T-helper 1 cell treated with Interleukin-12 subunit alpha and Interleukin-12 subunit beta and Interleukin-4 antibody, amounts not matched to agents 30 μg/mL and 1 μg/mL, for 36 hours (primary cell): Measurements from ENCODE around the gene F2RL2.
A peak's percentile ranks its signal among the peaks of the same experiment; 100 is the strongest.

Experiments
- H3K27ac Mint-ChIP-seq: one replicate; pipeline ENCODE4 v1.8.0; 2021; ENCODE audit warnings: mild to moderate bottlenecking, mixed read lengths
- H3K27me3 Mint-ChIP-seq: one replicate; pipeline ENCODE4 v1.8.0; 2021; ENCODE audit warnings: low read depth, mixed read lengths
- H3K36me3 Mint-ChIP-seq: one replicate; pipeline ENCODE4 v1.8.0; 2021; ENCODE audit warnings: low read depth, mixed read lengths
- H3K4me1 Mint-ChIP-seq: one replicate; pipeline ENCODE4 v1.8.0; 2021; ENCODE audit warnings: low read depth, mixed read lengths
- H3K4me3 Mint-ChIP-seq: one replicate; pipeline ENCODE4 v1.8.0; 2021; ENCODE audit warnings: mild to moderate bottlenecking, moderate library complexity, mixed read lengths
- H3K9me3 Mint-ChIP-seq: one replicate; pipeline ENCODE4 v1.8.0; 2021; ENCODE audit warnings: mixed read lengths

F2RL2 gene

GRCh38 chr5:76642390-76643040 lies 19.3 kb upstream of the F2RL2 start:
- H3K4me3 Mint-ChIP-seq, result no peak overlapping the region
- peaks cover 9% of the 10 kb centered on the region for H3K4me1 Mint-ChIP-seq
- H3K9me3 Mint-ChIP-seq, result peaks cover 4% of the 10 kb centered on the region
- no peak overlapping the region for H3K27ac Mint-ChIP-seq
- H3K27me3 Mint-ChIP-seq, result no peaks in the 10 kb centered on the region
- peaks cover 44% of the 10 kb centered on the region for H3K36me3 Mint-ChIP-seq

GRCh38 chr5:76641514-76642120 lies 18.4 kb upstream of the F2RL2 start:
- Mint-ChIP-seq H3K27ac (no peak overlapping the region), H3K27me3 (no peaks in the 10 kb centered on the region), H3K4me1 (peaks cover 12% of the 10 kb centered on the region), H3K9me3 (no peaks in the 10 kb centered on the region), H3K36me3 (peaks cover 43% of the 10 kb centered on the region), H3K4me3 (no peak overlapping the region)

- no peak overlapping the region for H3K4me3 Mint-ChIP-seq
- H3K36me3 Mint-ChIP-seq, result peaks cover 45% of the 10 kb centered on the region
- no peaks in the 10 kb centered on the region for H3K27me3 Mint-ChIP-seq
- H3K9me3 Mint-ChIP-seq, result no peaks in the 10 kb centered on the region
- H3K27ac Mint-ChIP-seq, result peak overlapping the region; percentile 45
- H3K4me1 Mint-ChIP-seq, result peaks cover 17% of the 10 kb centered on the region
Observed at GRCh38 chr5:76638479-76638878, 15.3 kb upstream of the F2RL2 start.

- no peaks in the 10 kb centered on the region for H3K9me3 Mint-ChIP-seq
- peaks cover 17% of the 10 kb centered on the region for H3K4me1 Mint-ChIP-seq
- H3K27me3 Mint-ChIP-seq, result no peaks in the 10 kb centered on the region
- no peak overlapping the region for H3K27ac Mint-ChIP-seq
- no peak overlapping the region for H3K4me3 Mint-ChIP-seq
- H3K36me3 Mint-ChIP-seq, result peaks cover 43% of the 10 kb centered on the region
Observed at GRCh38 chr5:76637490-76637889, 14.3 kb upstream of the F2RL2 start.

GRCh38 chr5:76634661-76635060 lies 11.5 kb upstream of the F2RL2 start:
- Mint-ChIP-seq H3K4me3 (no peak overlapping the region), H3K9me3 (no peaks in the 10 kb centered on the region), H3K4me1 (peaks cover 17% of the 10 kb centered on the region), H3K27me3 (no peaks in the 10 kb centered on the region), H3K27ac (no peak overlapping the region), H3K36me3 (peaks cover 43% of the 10 kb centered on the region)

GRCh38 chr5:76626738-76627137 lies 3.5 kb upstream of the F2RL2 start:
- Mint-ChIP-seq H3K4me3 (no peak overlapping the region), H3K27ac (peak overlapping the region; percentile 6), H3K9me3 (no peaks in the 10 kb centered on the region), H3K36me3 (peaks cover 36% of the 10 kb centered on the region), H3K4me1 (peaks cover 15% of the 10 kb centered on the region), H3K27me3 (no peaks in the 10 kb centered on the region)

GRCh38 chr5:76625087-76625815 lies 2.0 kb upstream of the F2RL2 start:
- Mint-ChIP-seq H3K9me3 (no peaks in the 10 kb centered on the region), H3K27me3 (no peaks in the 10 kb centered on the region)

GRCh38 chr5:76622076-76622475 lies 1.1 kb downstream of the F2RL2 start:
- Mint-ChIP-seq H3K9me3 (no peaks in the 10 kb centered on the region), H3K27me3 (no peaks in the 10 kb centered on the region), H3K36me3 (peaks cover 31% of the 10 kb centered on the region), H3K4me3 (no peak overlapping the region), H3K4me1 (peaks cover 18% of the 10 kb centered on the region), H3K27ac (no peak overlapping the region)

More at GRCh38 chr5:76625087-76625815, 2.0 kb upstream of the F2RL2 start:
- peaks cover 18% of the 10 kb centered on the region for H3K4me1 Mint-ChIP-seq
- H3K27ac Mint-ChIP-seq, result no peak overlapping the region
- H3K36me3 Mint-ChIP-seq, result peaks cover 30% of the 10 kb centered on the region
- no peak overlapping the region for H3K4me3 Mint-ChIP-seq

- Mint-ChIP-seq H3K4me3 (no peak overlapping the region), H3K27ac (no peak overlapping the region), H3K27me3 (no peaks in the 10 kb centered on the region), H3K4me1 (peaks cover 6% of the 10 kb centered on the region), H3K9me3 (no peaks in the 10 kb centered on the region), H3K36me3 (peaks cover 27% of the 10 kb centered on the region)
Observed at GRCh38 chr5:76620166-76620565, 3.0 kb downstream of the F2RL2 start.

GRCh38 chr5:76617675-76618074 lies 5.5 kb downstream of the F2RL2 start:
- H3K27me3 Mint-ChIP-seq, result no peaks in the 10 kb centered on the region
- no peaks in the 10 kb centered on the region for H3K9me3 Mint-ChIP-seq
- H3K27ac Mint-ChIP-seq, result no peak overlapping the region
- peaks cover 29% of the 10 kb centered on the region for H3K36me3 Mint-ChIP-seq
- H3K4me1 Mint-ChIP-seq, result peaks cover 4% of the 10 kb centered on the region
- H3K4me3 Mint-ChIP-seq, result no peak overlapping the region

- Mint-ChIP-seq H3K4me1 (peaks cover 4% of the 10 kb centered on the region), H3K27ac (no peak overlapping the region), H3K36me3 (peaks cover 31% of the 10 kb centered on the region), H3K4me3 (no peak overlapping the region), H3K27me3 (no peaks in the 10 kb centered on the region), H3K9me3 (no peaks in the 10 kb centered on the region)
Observed at GRCh38 chr5:76617229-76617628, 6.0 kb downstream of the F2RL2 start.

GRCh38 chr5:76616206-76616605 lies 7.0 kb downstream of the F2RL2 start:
- Mint-ChIP-seq H3K36me3 (peaks cover 39% of the 10 kb centered on the region), H3K27ac (no peak overlapping the region), H3K4me1 (peaks cover 4% of the 10 kb centered on the region), H3K9me3 (no peaks in the 10 kb centered on the region), H3K4me3 (no peak overlapping the region), H3K27me3 (no peaks in the 10 kb centered on the region)

- peaks cover 1% of the 10 kb centered on the region for H3K4me1 Mint-ChIP-seq
- H3K27ac Mint-ChIP-seq, result no peak overlapping the region
- H3K4me3 Mint-ChIP-seq, result no peak overlapping the region
- peaks cover 42% of the 10 kb centered on the region for H3K36me3 Mint-ChIP-seq
- H3K9me3 Mint-ChIP-seq, result no peaks in the 10 kb centered on the region
- H3K27me3 Mint-ChIP-seq, result no peaks in the 10 kb centered on the region
Observed at GRCh38 chr5:76615759-76616158, 7.4 kb downstream of the F2RL2 start.

GRCh38 chr5:76612942-76613341 lies 10.3 kb downstream of the F2RL2 start:
- no peaks in the 10 kb centered on the region for H3K9me3 Mint-ChIP-seq
- no peaks in the 10 kb centered on the region for H3K27me3 Mint-ChIP-seq
- peaks cover 44% of the 10 kb centered on the region for H3K36me3 Mint-ChIP-seq
- no peak overlapping the region for H3K4me3 Mint-ChIP-seq
- H3K27ac Mint-ChIP-seq, result no peak overlapping the region
- peaks cover 8% of the 10 kb centered on the region for H3K4me1 Mint-ChIP-seq

GRCh38 chr5:76610196-76610595 lies 13.0 kb downstream of the F2RL2 start:
- Mint-ChIP-seq H3K27me3 (no peaks in the 10 kb centered on the region), H3K4me3 (no peak overlapping the region), H3K27ac (no peak overlapping the region)

More at GRCh38 chr5:76610196-76610595, 13.0 kb downstream of the F2RL2 start:
- Mint-ChIP-seq H3K36me3 (peaks cover 42% of the 10 kb centered on the region), H3K4me1 (peaks cover 16% of the 10 kb centered on the region), H3K9me3 (no peaks in the 10 kb centered on the region)
